H9 (cell line): ENCODE measurements around the gene CTNNA1. TPM values are rescaled to one million over a fixed set of nuclear protein-coding genes. Genes with fewer than 3 reads are reported as not detected.

Experiments used
- DNase-seq: peaks from one replicate; pipeline ENCODE4 v3.0.0-alpha.2; 2017
- H2AFZ ChIP-seq: one replicate; pipeline ENCODE4 v1.6.1; 2013; ENCODE audit warnings: mild to moderate bottlenecking, low read length, control low read depth, moderate library complexity
- H2AK5ac ChIP-seq: 2 replicates; pipeline ENCODE4 v1.6.1; 2013; ENCODE audit warnings: low read length, control low read depth, mixed read lengths; ENCODE audit not compliant: insufficient read length
- H2BK120ac ChIP-seq: one replicate; pipeline ENCODE4 v1.6.1; 2013; ENCODE audit warnings: low read depth, mild to moderate bottlenecking, low read length, control low read depth, inconsistent platforms; ENCODE audit not compliant: poor library complexity, severe bottlenecking
- H2BK12ac ChIP-seq: 2 replicates; pipeline ENCODE4 v1.6.1; 2013; ENCODE audit warnings: low read length, control low read depth, mixed read lengths, low read depth; ENCODE audit not compliant: insufficient read length
- H2BK15ac ChIP-seq: 2 replicates; pipeline ENCODE4 v1.6.1; 2013; ENCODE audit warnings: low read depth, low read length, control low read depth
- H2BK20ac ChIP-seq: one replicate; pipeline ENCODE4 v1.6.1; 2013; ENCODE audit warnings: low read depth, mild to moderate bottlenecking, low read length, control low read depth, inconsistent platforms; ENCODE audit not compliant: poor library complexity, severe bottlenecking
- H2BK5ac ChIP-seq: 2 replicates; pipeline ENCODE4 v1.6.1; 2013; ENCODE audit warnings: low read length, control low read depth, mixed read lengths; ENCODE audit not compliant: insufficient read length
- H3K14ac ChIP-seq: 2 replicates; pipeline ENCODE4 v1.6.1; 2013; ENCODE audit warnings: low read length, control low read depth; ENCODE audit not compliant: insufficient read depth
- H3K18ac ChIP-seq: 2 replicates; pipeline ENCODE4 v1.6.1; 2013; ENCODE audit warnings: low read depth, mild to moderate bottlenecking, mixed read lengths, low read length, control low read depth; ENCODE audit not compliant: insufficient read length
- H3K23ac ChIP-seq: 2 replicates; pipeline ENCODE4 v1.6.1; 2013; ENCODE audit warnings: low read length, control low read depth, mixed read lengths, low read depth; ENCODE audit not compliant: insufficient read length
- H3K23me2 ChIP-seq: 2 replicates; pipeline ENCODE4 v1.6.1; 2013; ENCODE audit warnings: low read depth, mild to moderate bottlenecking, mixed read lengths, low read length, control low read depth; ENCODE audit not compliant: insufficient read length, poor library complexity, severe bottlenecking
- H3K27ac ChIP-seq: 2 replicates; pipeline ENCODE4 v1.5.1; 2013; ENCODE audit warnings: low read length, control low read depth, mixed read lengths, low read depth; ENCODE audit not compliant: insufficient read length
- H3K27me3 ChIP-seq: 2 replicates; pipeline ENCODE4 v1.6.1; 2013; ENCODE audit warnings: low read length, control low read depth, inconsistent platforms; ENCODE audit not compliant: insufficient read depth
- H3K4ac ChIP-seq: 2 replicates; pipeline ENCODE4 v1.6.1; 2013; ENCODE audit warnings: low read depth, mild to moderate bottlenecking, control low read depth, inconsistent platforms, low read length, moderate library complexity
- H3K4me1 ChIP-seq: 2 replicates; pipeline ENCODE4 v1.6.1; 2013; ENCODE audit warnings: low read length, control low read depth, inconsistent platforms; ENCODE audit not compliant: insufficient read depth
- H3K4me2 ChIP-seq: 2 replicates; pipeline ENCODE4 v1.6.1; 2013; ENCODE audit warnings: low read length, control low read depth, mixed read lengths; ENCODE audit not compliant: insufficient read length, insufficient read depth
- H3K56ac ChIP-seq: 2 replicates; pipeline ENCODE4 v1.6.1; 2013; ENCODE audit warnings: low read depth, mild to moderate bottlenecking, mixed read lengths, low read length, control low read depth; ENCODE audit not compliant: insufficient read length
- H3K79me1 ChIP-seq: 2 replicates; pipeline ENCODE4 v1.6.1; 2013; ENCODE audit warnings: low read depth, mild to moderate bottlenecking, moderate library complexity, low read length, control low read depth, inconsistent platforms; ENCODE audit not compliant: insufficient read depth, poor library complexity, severe bottlenecking
- H3K79me2 ChIP-seq: 2 replicates; pipeline ENCODE4 v1.6.1; 2013; ENCODE audit warnings: low read length, control low read depth, inconsistent platforms; ENCODE audit not compliant: insufficient read depth
- H3K9ac ChIP-seq: 2 replicates; pipeline ENCODE4 v1.6.1; 2013; ENCODE audit warnings: low read length, control low read depth, mixed read lengths; ENCODE audit not compliant: insufficient read length; ENCODE audit errors: extremely low read depth
- H3K9me3 ChIP-seq: one replicate; pipeline ENCODE4 v1.6.1; 2013; ENCODE audit warnings: low read depth, low read length, inconsistent platforms; ENCODE audit not compliant: control insufficient read depth
- H3T11ph ChIP-seq: one replicate; pipeline ENCODE4 v1.6.1; 2013; ENCODE audit warnings: mild to moderate bottlenecking, low read length, control low read depth, inconsistent platforms
- H4K20me1 ChIP-seq: one replicate; pipeline ENCODE4 v1.6.1; 2013; ENCODE audit not compliant: control insufficient read depth, insufficient read length, insufficient read depth
- H4K5ac ChIP-seq: 2 replicates; pipeline ENCODE4 v1.6.1; 2013; ENCODE audit warnings: low read depth, mild to moderate bottlenecking, mixed read lengths, low read length, control low read depth; ENCODE audit not compliant: insufficient read length
- H4K8ac ChIP-seq: replicated peaks from 2 replicates; pipeline ENCODE4 v1.6.1; 2013; ENCODE audit warnings: low read length, control low read depth, mixed read lengths, low read depth; ENCODE audit not compliant: insufficient read length
- H4K91ac ChIP-seq: 2 replicates; pipeline ENCODE4 v1.6.1; 2013; ENCODE audit warnings: low read depth, mild to moderate bottlenecking, moderate library complexity, mixed read lengths, low read length, control low read depth; ENCODE audit not compliant: insufficient read length
- H3K27ac Mint-ChIP-seq, 3 experiments: 2 replicates in 2 of 3; 3 replicates in 1 of 3; pipeline ENCODE4 v1.8.0; 2020 to 2021; ENCODE audit warnings: mixed read lengths in 3 of 3, mild to moderate bottlenecking in 1 of 3, moderate library complexity in 1 of 3
- H3K27me3 Mint-ChIP-seq: 2 replicates; pipeline ENCODE4 v1.8.0; 2021; ENCODE audit warnings: low read depth, mild to moderate bottlenecking, moderate library complexity, mixed read lengths
- H3K36me3 Mint-ChIP-seq, 3 experiments: 2 replicates in 2 of 3; 3 replicates in 1 of 3; pipeline ENCODE4 v1.8.0; 2020 to 2021; ENCODE audit warnings: low read depth in 3 of 3, mixed read lengths in 3 of 3; ENCODE audit not compliant: insufficient read depth in 1 of 3
- H3K4me1 Mint-ChIP-seq, 2 experiments: 2 replicates each; pipeline ENCODE4 v1.8.0; 2020; ENCODE audit warnings: mixed read lengths in 2 of 2
- H3K4me3 Mint-ChIP-seq, 2 experiments: 2 replicates in 1 of 2; 3 replicates in 1 of 2; pipeline ENCODE4 v1.8.0; 2020 to 2021; ENCODE audit warnings: mild to moderate bottlenecking in 2 of 2, mixed read lengths in 2 of 2, moderate library complexity in 1 of 2
- H3K9me3 Mint-ChIP-seq, 2 experiments: 2 replicates in 1 of 2; 3 replicates in 1 of 2; pipeline ENCODE4 v1.8.0; 2020; ENCODE audit warnings: mild to moderate bottlenecking in 2 of 2, mixed read lengths in 2 of 2, moderate library complexity in 1 of 2
- WGBS: extraction: QIAGEN DNeasy Blood & Tissue Kit; methylation state at CpG from one replicate; pipeline ENCODE4 v1.1.7; 2013; ENCODE audit warnings: missing lambda C conversion rate, low lambda C conversion rate, mixed read lengths; ENCODE audit not compliant: insufficient read length; ENCODE audit errors: extremely low coverage; 5-methylcytosine and 5-hydroxymethylcytosine counted together
- total RNA-seq: library from RNA; stranded (reverse); gene quantifications from 2 replicates; pipeline ENCODE4 v1.2.1, GENCODE V29; 2021
- TF ChIP-seq, protein P1 (sequence below): fragments of 200-600 bp; sonication (generic); conservative IDR thresholded peaks from 3 replicates; pipeline ENCODE4 v1.8.0; 2021; ENCODE audit warnings: antibody characterized with exemption, mild to moderate bottlenecking

CTNNA1 gene
- total RNA-seq, 1 experiment from 2014 or later = 354 TPM

DNA sequence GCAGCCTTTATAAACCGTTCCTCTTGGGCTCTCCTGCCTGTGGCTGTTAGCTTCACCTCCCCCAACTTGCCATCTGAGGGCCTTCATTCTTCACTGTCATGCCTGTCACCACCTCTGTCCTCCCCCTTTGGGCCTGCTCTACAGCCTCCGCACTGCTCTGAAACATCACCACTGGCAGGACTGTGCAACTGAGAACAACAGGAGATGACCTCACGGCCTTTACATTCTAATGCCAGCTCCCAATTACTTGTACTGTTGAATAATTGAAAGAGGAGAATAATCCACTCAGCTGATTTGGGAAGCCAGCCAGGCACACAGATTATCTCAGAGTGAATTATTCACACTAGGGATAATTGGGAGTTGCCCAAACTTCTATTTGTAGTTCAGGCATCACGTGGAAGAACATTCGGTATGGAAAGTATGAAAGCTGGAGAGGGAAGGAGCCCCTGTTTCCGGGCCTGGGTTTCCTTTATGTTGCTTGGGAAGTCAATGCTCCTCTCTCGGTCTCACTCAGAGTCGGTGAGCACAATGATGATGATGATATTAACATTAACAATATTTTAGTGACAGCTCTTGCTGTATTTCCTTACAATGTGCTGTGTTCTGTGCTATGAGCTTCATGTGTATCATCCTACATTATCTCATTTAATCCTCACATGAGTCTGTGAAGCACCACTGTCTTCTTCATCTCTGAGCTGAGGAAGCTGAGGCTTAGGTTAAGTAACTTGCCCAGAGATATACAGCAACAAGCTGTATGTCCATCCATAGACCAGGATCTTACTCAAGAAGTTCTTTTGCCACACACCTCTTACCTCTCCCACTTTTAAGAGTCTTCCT lies 221.2 kb downstream of the CTNNA1 start:
- Mint-ChIP-seq H3K27me3 (0 out of 2 replicates have a peak, but pooled peaks cover 2% of the 10 kb centered on the region), H3K27ac (no peak overlapping the region), H3K4me1 (peaks cover 23 to 35% of the 10 kb centered on the region in 2 experiments), H3K4me3 (no peak overlapping the region), H3K9me3 (no peaks in the 10 kb centered on the region), H3K36me3 (no peaks in the 10 kb centered on the region)
- Histone ChIP-seq H3K27ac (no peak overlapping the region), H3K27me3 (no peaks in the 10 kb centered on the region), H4K5ac (no peak overlapping the region), H4K8ac (no peak overlapping the region), H3K4me1 (peaks cover 4% of the 10 kb centered on the region; the same call in 1 of the 2 replicates), H3K79me1 (no peaks in the 10 kb centered on the region), H3K9ac (no peak overlapping the region), H3T11ph (no peak overlapping the region), H2AFZ (no peak overlapping the region), H3K4me2 (no peak overlapping the region), H3K4ac (no peak overlapping the region), H3K23me2 (no peaks in the 10 kb centered on the region), H3K14ac (no peak overlapping the region), H2BK15ac (no peak overlapping the region), H3K18ac (no peak overlapping the region), H2BK20ac (no peak overlapping the region), H4K20me1 (no peaks in the 10 kb centered on the region), H2BK12ac (no peak overlapping the region), H3K79me2 (no peaks in the 10 kb centered on the region), H3K9me3 (no peaks in the 10 kb centered on the region), H3K56ac (no peak overlapping the region), H2AK5ac (no peak overlapping the region), H4K91ac (no peak overlapping the region), H2BK120ac (no peak overlapping the region), H3K23ac (no peak overlapping the region), H2BK5ac (no peak overlapping the region)
- no CpG with 5 or more reads among the region's 8 CpGs for WGBS
- TF ChIP-seq, protein P1, sequence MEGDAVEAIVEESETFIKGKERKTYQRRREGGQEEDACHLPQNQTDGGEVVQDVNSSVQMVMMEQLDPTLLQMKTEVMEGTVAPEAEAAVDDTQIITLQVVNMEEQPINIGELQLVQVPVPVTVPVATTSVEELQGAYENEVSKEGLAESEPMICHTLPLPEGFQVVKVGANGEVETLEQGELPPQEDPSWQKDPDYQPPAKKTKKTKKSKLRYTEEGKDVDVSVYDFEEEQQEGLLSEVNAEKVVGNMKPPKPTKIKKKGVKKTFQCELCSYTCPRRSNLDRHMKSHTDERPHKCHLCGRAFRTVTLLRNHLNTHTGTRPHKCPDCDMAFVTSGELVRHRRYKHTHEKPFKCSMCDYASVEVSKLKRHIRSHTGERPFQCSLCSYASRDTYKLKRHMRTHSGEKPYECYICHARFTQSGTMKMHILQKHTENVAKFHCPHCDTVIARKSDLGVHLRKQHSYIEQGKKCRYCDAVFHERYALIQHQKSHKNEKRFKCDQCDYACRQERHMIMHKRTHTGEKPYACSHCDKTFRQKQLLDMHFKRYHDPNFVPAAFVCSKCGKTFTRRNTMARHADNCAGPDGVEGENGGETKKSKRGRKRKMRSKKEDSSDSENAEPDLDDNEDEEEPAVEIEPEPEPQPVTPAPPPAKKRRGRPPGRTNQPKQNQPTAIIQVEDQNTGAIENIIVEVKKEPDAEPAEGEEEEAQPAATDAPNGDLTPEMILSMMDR = no peak
- no peak for DNase-seq
